WTC11 (cell line): Measurements from ENCODE around the gene PLCXD1. TPM values are rescaled to one million over a fixed set of nuclear protein-coding genes. Genes with fewer than 3 reads are reported as not detected.

ENCODE experiments used
- ATAC-seq: fragments of 200-7000 bp; cut with Tn5 transposase; 2 replicates; pipeline ENCODE4 v1.10.0; 2021; ENCODE audit warnings: mild to moderate bottlenecking, moderate library complexity
- CTCF ChIA-PET: fragments of 300-600 bp; sonication (Branson Sonifier 250); formaldehyde crosslinking; loops from one replicate; lab custom pipeline; 2021; ENCODE audit warnings: antibody characterized with exemption; lab: Charles Lee
- POLR2A ChIA-PET: fragments of 350-600 bp; sonication (Branson Sonifier 250); formaldehyde crosslinking; loops from one replicate; lab custom pipeline; 2021; ENCODE audit warnings: antibody characterized with exemption; lab: Charles Lee
- DNase-seq: peaks from one replicate; pipeline ENCODE4 v3.0.0; 2021; ENCODE audit warnings: low spot score
- H3K27ac Mint-ChIP-seq: 2 replicates; pipeline ENCODE4 v1.8.0; 2021; ENCODE audit warnings: mixed read lengths
- H3K27me3 Mint-ChIP-seq: 2 replicates; pipeline ENCODE4 v1.8.0; 2021; ENCODE audit warnings: low read depth, mild to moderate bottlenecking, moderate library complexity, mixed read lengths
- H3K36me3 Mint-ChIP-seq: 2 replicates; pipeline ENCODE4 v1.8.0; 2021; ENCODE audit warnings: mixed read lengths
- H3K4me1 Mint-ChIP-seq: 2 replicates; pipeline ENCODE4 v1.8.0; 2022; ENCODE audit warnings: mixed read lengths
- H3K4me3 Mint-ChIP-seq: 2 replicates; pipeline ENCODE4 v1.8.0; 2021; ENCODE audit warnings: mild to moderate bottlenecking, moderate library complexity, mixed read lengths
- H3K9me3 Mint-ChIP-seq: 2 replicates; pipeline ENCODE4 v1.8.0; 2021; ENCODE audit warnings: mixed read lengths
- CBFB ChIP-seq: sonication (generic); formaldehyde crosslinking; IDR thresholded peaks from 2 replicates; pipeline ENCODE4 v1.8.1; 2022; ENCODE audit warnings: mild to moderate bottlenecking, low read depth, missing genetic modification reagents
- ELF4 ChIP-seq: sonication (generic); formaldehyde crosslinking; IDR thresholded peaks from 2 replicates; pipeline ENCODE4 v1.8.1; 2022; ENCODE audit warnings: low read depth, mild to moderate bottlenecking, moderate library complexity, missing genetic modification reagents
- EMX1 ChIP-seq: fragments of 250-450 bp; sonication (Bioruptor Pico); IDR thresholded peaks from 2 replicates; pipeline ENCODE4 v1.8.0; 2021; ENCODE audit warnings: mild to moderate bottlenecking
- ESRRA ChIP-seq: sonication (generic); formaldehyde crosslinking; IDR thresholded peaks from 2 replicates; pipeline ENCODE4 v1.8.1; 2022; ENCODE audit warnings: mild to moderate bottlenecking, missing genetic modification reagents, borderline replicate concordance
- FOXJ3 ChIP-seq: sonication (generic); formaldehyde crosslinking; IDR thresholded peaks from 2 replicates; pipeline ENCODE4 v1.9.0; 2021; ENCODE audit warnings: missing genetic modification reagents, mild to moderate bottlenecking, borderline replicate concordance
- HMGA2 ChIP-seq: fragments of 250-450 bp; sonication (Bioruptor Pico); IDR thresholded peaks from 2 replicates; pipeline ENCODE4 v1.4.0; 2021; ENCODE audit warnings: mild to moderate bottlenecking, moderate library complexity
- IRF2 ChIP-seq: sonication (generic); formaldehyde crosslinking; IDR thresholded peaks from 2 replicates; pipeline ENCODE4 v1.8.0; 2022; ENCODE audit warnings: low read depth, missing genetic modification reagents, borderline replicate concordance
- JAZF1 ChIP-seq: fragments of 250-450 bp; sonication (Bioruptor Pico); IDR thresholded peaks from 2 replicates; pipeline ENCODE4 v1.9.0; 2021; ENCODE audit warnings: moderate library complexity, mild to moderate bottlenecking, inconsistent platforms
- JUN ChIP-seq: sonication (generic); formaldehyde crosslinking; IDR thresholded peaks from 2 replicates; pipeline ENCODE4 v1.8.0; 2023; ENCODE audit warnings: mild to moderate bottlenecking, missing genetic modification reagents
- KAT7 ChIP-seq: sonication (generic); formaldehyde crosslinking; IDR thresholded peaks from 2 replicates; pipeline ENCODE4 v1.8.1; 2023; ENCODE audit warnings: missing genetic modification reagents, mild to moderate bottlenecking, borderline replicate concordance
- MYBL2 ChIP-seq: sonication (generic); formaldehyde crosslinking; IDR thresholded peaks from 2 replicates; pipeline ENCODE4 v1.8.1; 2023; ENCODE audit warnings: mild to moderate bottlenecking, moderate library complexity, missing genetic modification reagents
- NFE2L1 ChIP-seq: sonication (generic); formaldehyde crosslinking; IDR thresholded peaks from 2 replicates; pipeline ENCODE4 v1.8.1; 2023; ENCODE audit warnings: missing genetic modification reagents
- RELA ChIP-seq: sonication (generic); formaldehyde crosslinking; IDR thresholded peaks from 2 replicates; pipeline ENCODE4 v1.8.1; 2022; ENCODE audit warnings: missing genetic modification reagents, mild to moderate bottlenecking, borderline replicate concordance
- RORB ChIP-seq: fragments of 250-450 bp; sonication (Bioruptor Pico); IDR thresholded peaks from 2 replicates; pipeline ENCODE4 v1.9.0; 2021; ENCODE audit warnings: mild to moderate bottlenecking
- TEAD1 ChIP-seq: sonication (generic); formaldehyde crosslinking; IDR thresholded peaks from 2 replicates; pipeline ENCODE4 v1.8.0; 2022; ENCODE audit warnings: mild to moderate bottlenecking, missing genetic modification reagents
- TEAD4 ChIP-seq: sonication (generic); formaldehyde crosslinking; IDR thresholded peaks from 2 replicates; pipeline ENCODE4 v1.8.0; 2022; ENCODE audit warnings: mild to moderate bottlenecking, missing genetic modification reagents
- ZNF121 ChIP-seq: sonication (generic); formaldehyde crosslinking; IDR thresholded peaks from 2 replicates; pipeline ENCODE4 v1.8.0; 2023; ENCODE audit warnings: missing genetic modification reagents
- ZNF263 ChIP-seq: sonication (generic); formaldehyde crosslinking; IDR thresholded peaks from 2 replicates; pipeline ENCODE4 v1.8.1; 2022; ENCODE audit warnings: low read depth, mild to moderate bottlenecking, moderate library complexity, missing genetic modification reagents
- ZNF396 ChIP-seq: fragments of 250-450 bp; sonication (Bioruptor Pico); IDR thresholded peaks from 2 replicates; pipeline ENCODE4 v1.8.0; 2021; ENCODE audit warnings: mild to moderate bottlenecking, moderate library complexity, borderline replicate concordance
- ZNF416 ChIP-seq: fragments of 250-450 bp; sonication (Bioruptor Pico); IDR thresholded peaks from 2 replicates; pipeline ENCODE4 v1.9.0; 2021; ENCODE audit warnings: mild to moderate bottlenecking, inconsistent platforms
- total RNA-seq: library from RNA; stranded (reverse); gene quantifications from 3 replicates; pipeline ENCODE4 v1.2.3, GENCODE V29; 2021
- TF ChIP-seq, protein P1 (sequence below): sonication (generic); formaldehyde crosslinking; IDR thresholded peaks from 2 replicates; pipeline ENCODE4 v1.8.1; 2022; ENCODE audit warnings: mild to moderate bottlenecking, missing genetic modification reagents, moderate library complexity, borderline replicate concordance
- TF ChIP-seq, protein P2 (sequence below): sonication (generic); formaldehyde crosslinking; IDR thresholded peaks from 2 replicates; pipeline ENCODE4 v1.8.1; 2022; ENCODE audit warnings: low read depth, mild to moderate bottlenecking, moderate library complexity, missing genetic modification reagents, borderline replicate concordance
- TF ChIP-seq, protein P3 (sequence below): sonication (generic); formaldehyde crosslinking; IDR thresholded peaks from 2 replicates; pipeline ENCODE4 v1.8.1; 2022; ENCODE audit warnings: missing genetic modification reagents, borderline replicate concordance
- TF ChIP-seq, protein P4 (sequence below): fragments of 250-450 bp; sonication (Bioruptor Pico); IDR thresholded peaks from 2 replicates; pipeline ENCODE4 v1.9.0; 2021; ENCODE audit warnings: mild to moderate bottlenecking
- TF ChIP-seq, protein P5 (sequence below): sonication (generic); formaldehyde crosslinking; IDR thresholded peaks from 2 replicates; pipeline ENCODE4 v1.8.1; 2023; ENCODE audit warnings: mild to moderate bottlenecking, missing genetic modification reagents, moderate library complexity

Gene PLCXD1
- total RNA-seq, 1 experiment from 2014 or later = 131 TPM

DNA sequence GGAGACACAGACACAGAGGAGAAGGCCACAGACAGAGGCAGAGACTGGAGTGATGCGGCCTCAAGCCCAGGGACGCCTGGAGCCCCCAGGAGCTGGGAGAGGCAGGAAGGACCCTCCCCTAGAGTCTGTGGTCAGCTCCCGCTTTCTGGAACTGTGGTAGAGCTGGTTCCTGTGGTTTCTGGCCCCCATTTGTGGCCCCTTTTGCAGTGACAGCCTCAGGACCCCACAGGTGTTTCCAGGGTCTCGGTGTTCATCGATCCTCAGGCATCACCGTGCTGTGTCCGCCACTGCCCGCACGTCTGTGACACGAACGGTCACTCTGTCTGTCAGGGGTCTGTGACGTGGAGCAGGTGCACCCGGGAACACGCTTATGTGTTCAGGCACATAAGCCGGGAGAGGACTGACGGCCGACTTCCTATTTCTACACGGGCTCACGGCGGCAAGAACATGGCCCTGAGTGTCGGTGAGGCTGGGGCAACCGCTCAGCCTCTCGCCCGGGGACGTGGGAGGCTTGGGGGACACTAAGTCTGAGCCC lies 29.5 kb downstream of the PLCXD1 start:
- Mint-ChIP-seq H3K4me3 (no peak overlapping the region), H3K9me3 (no peaks in the 10 kb centered on the region; the same call in 1 of the 2 replicates), H3K27ac (no peak overlapping the region), H3K27me3 (no peaks in the 10 kb centered on the region), H3K36me3 (peaks cover 47% of the 10 kb centered on the region), H3K4me1 (no peaks in the 10 kb centered on the region)
- POLR2A ChIA-PET = no interaction called here
- TF ChIP-seq ZNF396 (CRISPR knock-in tag) = no peak
- no peak for TF ChIP-seq JAZF1
- TF ChIP-seq, protein P1, sequence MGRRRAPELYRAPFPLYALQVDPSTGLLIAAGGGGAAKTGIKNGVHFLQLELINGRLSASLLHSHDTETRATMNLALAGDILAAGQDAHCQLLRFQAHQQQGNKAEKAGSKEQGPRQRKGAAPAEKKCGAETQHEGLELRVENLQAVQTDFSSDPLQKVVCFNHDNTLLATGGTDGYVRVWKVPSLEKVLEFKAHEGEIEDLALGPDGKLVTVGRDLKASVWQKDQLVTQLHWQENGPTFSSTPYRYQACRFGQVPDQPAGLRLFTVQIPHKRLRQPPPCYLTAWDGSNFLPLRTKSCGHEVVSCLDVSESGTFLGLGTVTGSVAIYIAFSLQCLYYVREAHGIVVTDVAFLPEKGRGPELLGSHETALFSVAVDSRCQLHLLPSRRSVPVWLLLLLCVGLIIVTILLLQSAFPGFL (CRISPR knock-in tag) = no peak
- no peak for TF ChIP-seq ESRRA
- no peak for TF ChIP-seq EMX1 (CRISPR knock-in tag)
- no peak for TF ChIP-seq HMGA2 (CRISPR knock-in tag)
- TF ChIP-seq, protein P2, sequence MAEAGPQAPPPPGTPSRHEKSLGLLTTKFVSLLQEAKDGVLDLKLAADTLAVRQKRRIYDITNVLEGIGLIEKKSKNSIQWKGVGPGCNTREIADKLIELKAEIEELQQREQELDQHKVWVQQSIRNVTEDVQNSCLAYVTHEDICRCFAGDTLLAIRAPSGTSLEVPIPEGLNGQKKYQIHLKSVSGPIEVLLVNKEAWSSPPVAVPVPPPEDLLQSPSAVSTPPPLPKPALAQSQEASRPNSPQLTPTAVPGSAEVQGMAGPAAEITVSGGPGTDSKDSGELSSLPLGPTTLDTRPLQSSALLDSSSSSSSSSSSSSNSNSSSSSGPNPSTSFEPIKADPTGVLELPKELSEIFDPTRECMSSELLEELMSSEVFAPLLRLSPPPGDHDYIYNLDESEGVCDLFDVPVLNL (CRISPR knock-in tag) = no peak
- no peak for TF ChIP-seq TEAD4 (CRISPR knock-in tag)
- no peak for TF ChIP-seq TEAD1 (CRISPR knock-in tag)
- TF ChIP-seq RORB (CRISPR knock-in tag) = no peak
- no peak for TF ChIP-seq ZNF263 (CRISPR knock-in tag)
- no peak for TF ChIP-seq CBFB (CRISPR knock-in tag)
- no peak for TF ChIP-seq JUN
- ATAC-seq (no peak), DNase-seq (no peak)
- CTCF ChIA-PET = no interaction called here

DNA sequence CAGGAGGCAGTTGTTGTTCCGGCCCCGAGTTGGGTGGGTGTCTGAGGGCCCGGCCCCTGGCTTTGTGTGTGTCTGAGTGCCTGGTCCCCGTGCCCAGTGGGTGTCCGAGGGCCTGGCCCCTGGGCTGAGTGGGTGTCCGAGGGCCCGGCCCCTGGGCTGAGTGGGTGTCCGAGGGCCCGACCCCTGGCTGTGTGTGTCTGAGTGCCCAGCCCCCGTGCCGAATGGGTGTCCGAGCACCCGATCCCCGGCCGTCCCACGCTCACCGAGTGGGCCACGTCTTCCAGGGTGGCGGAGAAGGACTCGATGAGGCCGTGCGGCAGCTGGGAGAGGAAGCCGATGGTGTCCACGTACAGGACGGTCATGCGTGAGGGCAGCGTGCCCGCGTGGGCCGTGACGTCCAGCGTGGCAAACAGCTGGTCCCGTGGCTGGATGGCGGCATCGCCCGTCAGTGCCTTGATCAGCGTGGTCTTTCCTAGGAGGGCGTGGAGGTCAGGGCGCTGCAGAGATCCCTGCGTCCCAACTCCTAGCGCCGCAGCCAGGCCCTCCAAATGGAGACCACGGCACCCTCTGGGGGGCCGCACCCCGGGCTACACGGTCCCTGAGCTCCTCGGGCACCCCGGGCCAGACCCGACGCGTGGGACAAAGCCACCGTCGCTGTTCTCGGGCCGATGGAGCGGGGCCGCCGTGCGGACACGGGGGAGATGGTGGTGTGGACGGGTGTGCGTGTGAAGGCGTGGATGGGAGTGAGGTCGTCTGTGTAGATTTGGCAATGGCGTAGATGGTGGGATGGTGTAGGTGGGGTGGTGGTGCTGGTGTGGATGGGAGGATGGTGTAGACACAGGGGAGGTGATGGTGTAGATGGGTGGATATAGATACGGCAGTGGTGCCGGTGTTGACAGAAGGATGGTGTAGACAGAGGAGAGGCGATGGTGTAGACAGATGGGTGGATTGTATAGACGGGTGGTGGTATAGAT lies 30.3 kb downstream of the PLCXD1 start:
- Mint-ChIP-seq H3K4me1 (no peaks in the 10 kb centered on the region), H3K27me3 (no peaks in the 10 kb centered on the region), H3K36me3 (peaks cover 40% of the 10 kb centered on the region), H3K4me3 (no peak overlapping the region), H3K27ac (no peak overlapping the region), H3K9me3 (no peaks in the 10 kb centered on the region; the same call in 1 of the 2 replicates)
- ATAC-seq (no peak), DNase-seq (no peak)
- no peak for TF ChIP-seq ELF4 (CRISPR knock-in tag)
- CTCF ChIA-PET = no interaction called here
- POLR2A ChIA-PET = no interaction called here

DNA sequence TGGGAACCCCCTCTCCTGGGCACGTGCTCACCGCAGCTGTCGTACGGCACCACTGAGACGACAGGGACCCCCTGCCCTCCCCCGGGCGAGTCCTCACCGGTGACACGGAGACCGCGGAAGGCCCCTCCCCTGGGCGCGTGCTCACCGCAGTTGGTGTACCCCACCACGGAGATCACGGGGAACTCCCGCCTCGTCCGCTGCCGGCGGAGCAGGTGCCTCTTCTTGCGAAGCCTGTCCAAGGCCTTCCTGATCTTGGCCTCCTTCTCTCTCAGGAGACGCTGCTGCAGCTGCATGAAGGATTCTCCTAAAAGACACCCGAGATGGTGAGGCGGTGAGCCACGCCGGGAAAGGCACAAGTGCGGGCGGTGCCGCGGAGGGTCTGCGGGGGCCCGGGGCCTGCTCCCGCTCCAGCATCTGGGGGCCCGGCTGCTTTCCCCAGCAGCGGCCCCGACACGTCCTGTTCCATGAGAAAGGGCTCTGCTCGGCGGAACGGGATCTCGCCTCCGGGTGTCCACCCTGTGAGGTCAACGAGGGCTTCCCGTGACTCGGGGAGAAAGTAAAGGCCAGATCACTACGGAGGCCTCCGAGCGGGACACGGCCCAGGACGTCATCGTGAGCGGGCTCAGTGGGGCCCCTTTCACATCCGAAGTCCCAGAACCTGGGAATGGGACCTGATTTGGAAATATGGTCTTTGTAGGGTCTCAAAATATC lies 31.6 kb downstream of the PLCXD1 start:
- no peaks in the 10 kb centered on the region for H3K4me1 Mint-ChIP-seq
- POLR2A ChIA-PET = no interaction called here

More for the DNA sequence above, 31.6 kb downstream of the PLCXD1 start:
- peaks cover 33% of the 10 kb centered on the region for H3K36me3 Mint-ChIP-seq
- H3K27ac Mint-ChIP-seq = no peak overlapping the region
- TF ChIP-seq ZNF121 (CRISPR knock-in tag) (no peak), NFE2L1 (CRISPR knock-in tag) (no peak), MYBL2 (CRISPR knock-in tag) (no peak), RELA (no peak), ZNF416 (CRISPR knock-in tag) (no peak), ZNF263 (CRISPR knock-in tag) (no peak), KAT7 (CRISPR knock-in tag) (no peak), JUN (no peak), FOXJ3 (CRISPR knock-in tag) (no peak), IRF2 (no peak)
- TF ChIP-seq, protein P3, sequence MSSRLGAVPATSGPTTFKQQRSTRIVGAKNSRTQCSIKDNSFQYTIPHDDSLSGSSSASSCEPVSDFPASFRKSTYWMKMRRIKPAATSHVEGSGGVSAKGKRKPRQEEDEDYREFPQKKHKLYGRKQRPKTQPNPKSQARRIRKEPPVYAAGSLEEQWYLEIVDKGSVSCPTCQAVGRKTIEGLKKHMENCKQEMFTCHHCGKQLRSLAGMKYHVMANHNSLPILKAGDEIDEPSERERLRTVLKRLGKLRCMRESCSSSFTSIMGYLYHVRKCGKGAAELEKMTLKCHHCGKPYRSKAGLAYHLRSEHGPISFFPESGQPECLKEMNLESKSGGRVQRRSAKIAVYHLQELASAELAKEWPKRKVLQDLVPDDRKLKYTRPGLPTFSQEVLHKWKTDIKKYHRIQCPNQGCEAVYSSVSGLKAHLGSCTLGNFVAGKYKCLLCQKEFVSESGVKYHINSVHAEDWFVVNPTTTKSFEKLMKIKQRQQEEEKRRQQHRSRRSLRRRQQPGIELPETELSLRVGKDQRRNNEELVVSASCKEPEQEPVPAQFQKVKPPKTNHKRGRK (CRISPR knock-in tag) = no peak
- TF ChIP-seq, protein P4, sequence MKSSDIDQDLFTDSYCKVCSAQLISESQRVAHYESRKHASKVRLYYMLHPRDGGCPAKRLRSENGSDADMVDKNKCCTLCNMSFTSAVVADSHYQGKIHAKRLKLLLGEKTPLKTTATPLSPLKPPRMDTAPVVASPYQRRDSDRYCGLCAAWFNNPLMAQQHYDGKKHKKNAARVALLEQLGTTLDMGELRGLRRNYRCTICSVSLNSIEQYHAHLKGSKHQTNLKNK (CRISPR knock-in tag) = no peak
- TF ChIP-seq, protein P5, sequence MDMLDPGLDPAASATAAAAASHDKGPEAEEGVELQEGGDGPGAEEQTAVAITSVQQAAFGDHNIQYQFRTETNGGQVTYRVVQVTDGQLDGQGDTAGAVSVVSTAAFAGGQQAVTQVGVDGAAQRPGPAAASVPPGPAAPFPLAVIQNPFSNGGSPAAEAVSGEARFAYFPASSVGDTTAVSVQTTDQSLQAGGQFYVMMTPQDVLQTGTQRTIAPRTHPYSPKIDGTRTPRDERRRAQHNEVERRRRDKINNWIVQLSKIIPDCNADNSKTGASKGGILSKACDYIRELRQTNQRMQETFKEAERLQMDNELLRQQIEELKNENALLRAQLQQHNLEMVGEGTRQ (CRISPR knock-in tag) = no peak
- no peak overlapping the region for H3K4me3 Mint-ChIP-seq
- CTCF ChIA-PET = no interaction called here
- no peaks in the 10 kb centered on the region for H3K9me3 Mint-ChIP-seq
- ATAC-seq (no peak), DNase-seq (no peak)
- H3K27me3 Mint-ChIP-seq = no peaks in the 10 kb centered on the region
